ENCODE results near the gene C4orf51. TPM values are rescaled to one million over a fixed set of nuclear protein-coding genes. Genes with fewer than 3 reads are reported as not detected.
A peak's percentile ranks its signal among the peaks of the same experiment; 100 is the strongest.

The C4orf51 gene
- total and polyA plus RNA-seq, 2 of the 8 experiments (the other 6 are each of a cell fraction or from before 2014, with no cell fraction given): 0.54 TPM; not detected in 1

GRCh38 chr4:145635630-145636029 lies 44.3 kb upstream of the C4orf51 start:
- no peak overlapping the region for H2BK5ac ChIP-seq (ENCODE audit: low read depth, low read length)
- H3K27ac ChIP-seq (ENCODE audit: low read depth, low read length): no peak overlapping the region
- H3K23ac ChIP-seq (ENCODE audit: insufficient read length): no peak overlapping the region
- no peak overlapping the region for H3K14ac ChIP-seq (ENCODE audit: insufficient read length)
- no peak overlapping the region for H3K18ac ChIP-seq (ENCODE audit: extremely low read depth, low read length)
- H3K23me2 ChIP-seq (ENCODE audit: low read depth, low read length): no peaks in the 10 kb centered on the region
- H3K27me3 ChIP-seq (replicated peaks in 1 of 4; ENCODE audit: control insufficient read depth in 3 of 4, extremely low read depth in 1 of 4, insufficient read depth in 3 of 4, low read length in 3 of 4): no peaks in the 10 kb centered on the region
- no peaks in the 10 kb centered on the region for H3K9me3 ChIP-seq (ENCODE audit: insufficient read depth in 2 of 2, low read depth in 1 of 2, low read length in 1 of 2)
- POLR2A ChIA-PET (ENCODE audit: partially characterized antibody): no interaction called here
- FAIRE-seq: no peak
- peak overlapping the region; percentile 29; the same call in 1 of the 2 replicates for H2AFZ ChIP-seq (ENCODE audit: low read length)
- no peak overlapping the region for H2BK120ac ChIP-seq (replicated peaks; ENCODE audit: low read depth, low read length)
- peaks cover 0 to 8% (median 3%) of the 10 kb centered on the region in 4 experiments; a peak in 2 of 7 replicates for H3K4me1 ChIP-seq (replicated peaks in 1 of 4; ENCODE audit: control insufficient read depth in 3 of 4, insufficient read depth in 4 of 4, low read length in 3 of 4)
- H3K79me2 ChIP-seq (ENCODE audit: control insufficient read depth in 1 of 2, insufficient read depth in 2 of 2, low read length in 2 of 2): no peaks in the 10 kb centered on the region
- H3K56ac ChIP-seq (replicated peaks; ENCODE audit: insufficient read length, low read depth, low read length): no peak overlapping the region
- no peak overlapping the region for H3K4me2 ChIP-seq (ENCODE audit: insufficient read depth in 1 of 2, low read depth in 2 of 2, low read length in 2 of 2)
- CTCF ChIA-PET (ENCODE audit: partially characterized antibody): interaction anchor here (1.0 to 1.8 kb wide), 2 partner anchors 10 to 12 kb away, joined by 4 read pairs; no protein-coding TSS in a partner anchor
- H2BK20ac ChIP-seq (ENCODE audit: low read length): no peak overlapping the region
- no peak overlapping the region for H3K9ac ChIP-seq (replicated peaks in 1 of 4; ENCODE audit: extremely low read depth in 1 of 4, low read depth in 3 of 4, low read length in 3 of 4)
- no peaks in the 10 kb centered on the region for H3K79me1 ChIP-seq (ENCODE audit: low read depth, low read length)
- H2AK5ac ChIP-seq (ENCODE audit: low read depth, low read length): no peak overlapping the region
- no peak for TF ChIP-seq PHF8 (conservative IDR thresholded peaks at IDR 0.05; ENCODE audit: low read depth, low read length)
- no peak for TF ChIP-seq YY1 (IDR thresholded peaks at IDR 0.05; ENCODE audit: low read depth, low read length)
- TF ChIP-seq, protein P1, sequence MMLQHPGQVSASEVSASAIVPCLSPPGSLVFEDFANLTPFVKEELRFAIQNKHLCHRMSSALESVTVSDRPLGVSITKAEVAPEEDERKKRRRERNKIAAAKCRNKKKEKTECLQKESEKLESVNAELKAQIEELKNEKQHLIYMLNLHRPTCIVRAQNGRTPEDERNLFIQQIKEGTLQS (IDR thresholded peaks at IDR 0.05; ENCODE audit: insufficient read depth, low read depth, low read length): no peak
- no peak for TF ChIP-seq SIX5 (IDR thresholded peaks at IDR 0.05; ENCODE audit: low read depth, low read length)
- no peak for TF ChIP-seq TBP (IDR thresholded peaks at IDR 0.05; ENCODE audit: low read depth, low read length)
- no peak for TF ChIP-seq GABPA (IDR thresholded peaks at IDR 0.05; ENCODE audit: borderline replicate concordance, insufficient read depth, low read length)
- TF ChIP-seq SAP30 (IDR thresholded peaks at IDR 0.05; ENCODE audit: insufficient read depth, insufficient replicate concordance, low read length): no peak
- TF ChIP-seq HDAC6 (IDR thresholded peaks at IDR 0.05; ENCODE audit: low read depth, low read length): no peak
- no peak for TF ChIP-seq RFX5 (IDR thresholded peaks at IDR 0.05; ENCODE audit: borderline replicate concordance, low read depth, low read length)
- no peak for TF ChIP-seq MAFK (IDR thresholded peaks at IDR 0.05; ENCODE audit: low read depth, low read length)
- TF ChIP-seq POLR2AphosphoS5 (IDR thresholded peaks at IDR 0.05; ENCODE audit: low read depth, low read length): no peak
- no peak for TF ChIP-seq KDM1A (IDR thresholded peaks at IDR 0.05; ENCODE audit: borderline replicate concordance, low read length)
- H3K4ac ChIP-seq (replicated peaks; ENCODE audit: insufficient read length, low read depth, low read length): no peak overlapping the region
- no peak overlapping the region for H2BK12ac ChIP-seq (ENCODE audit: low read depth, low read length)
- H4K5ac ChIP-seq (ENCODE audit: insufficient read length, low read depth, low read length): no peak overlapping the region
- DNase-seq (ENCODE audit: low read depth in 1 of 2, low spot score in 2 of 2): no peak
- no peak overlapping the region for H2BK15ac ChIP-seq (ENCODE audit: low read length)
- no peak overlapping the region for H4K8ac ChIP-seq (ENCODE audit: extremely low read depth, insufficient read depth, low read length)
- H4K20me1 ChIP-seq (replicated peaks in 1 of 2; ENCODE audit: control insufficient read depth in 1 of 2, insufficient read depth in 2 of 2, low read length in 2 of 2): no peaks in the 10 kb centered on the region
- no peak overlapping the region for H3K4me3 ChIP-seq (ENCODE audit: extremely low read depth in 1 of 4, insufficient read depth in 2 of 4, low read depth in 3 of 4, low read length in 4 of 4)
- H4K91ac ChIP-seq (replicated peaks; ENCODE audit: insufficient read length, low read length): no peak overlapping the region
- H3K36me3 ChIP-seq (ENCODE audit: control insufficient read depth in 2 of 4, insufficient read depth in 4 of 4, low read length in 3 of 4): no peaks in the 10 kb centered on the region

Data from H1 (cell line).